HEK293 (cell line): Measurements from ENCODE around the gene PAX4.
A peak's percentile ranks its signal among the peaks of the same experiment; 100 is the strongest.

Experiments
- ATF2 ChIP-seq: fragments of 450-650 bp; formaldehyde crosslinking; IDR thresholded peaks from 2 replicates; pipeline ENCODE4 v1.5.1; 2016; ENCODE audit warnings: missing biosample characterization, missing genetic modification characterization, low read depth
- BCL6B ChIP-seq: fragments of 450-650 bp; formaldehyde crosslinking; IDR thresholded peaks from 2 replicates; pipeline ENCODE4 v1.5.1; 2017; ENCODE audit warnings: missing biosample characterization, missing genetic modification characterization
- GLI4 ChIP-seq: fragments of 450-650 bp; formaldehyde crosslinking; IDR thresholded peaks from 2 replicates; pipeline ENCODE4 v1.5.1; 2016; ENCODE audit warnings: missing biosample characterization, missing genetic modification characterization
- HOXC10 ChIP-seq: sonication (generic); formaldehyde crosslinking; IDR thresholded peaks from 2 replicates; pipeline ENCODE4 v1.8.1; 2023; ENCODE audit warnings: mild to moderate bottlenecking, missing genetic modification reagents
- IKZF3 ChIP-seq: fragments of 450-650 bp; IDR thresholded peaks from 2 replicates; pipeline ENCODE4 v1.5.0; 2018; ENCODE audit warnings: missing biosample characterization, mild to moderate bottlenecking, missing genetic modification characterization, moderate library complexity
- INSM2 ChIP-seq: fragments of 450-650 bp; formaldehyde crosslinking; IDR thresholded peaks from 2 replicates; pipeline ENCODE4 v1.5.1; 2016; ENCODE audit warnings: missing biosample characterization, missing genetic modification characterization
- KLF10 ChIP-seq: fragments of 450-650 bp; IDR thresholded peaks from 2 replicates; pipeline ENCODE4 v1.5.1; 2018; ENCODE audit warnings: missing biosample characterization, mild to moderate bottlenecking, missing genetic modification characterization
- OSR2 ChIP-seq: fragments of 450-650 bp; formaldehyde crosslinking; IDR thresholded peaks from 2 replicates; pipeline ENCODE4 v1.5.1; 2016; ENCODE audit warnings: missing biosample characterization, missing genetic modification characterization
- ZBTB1 ChIP-seq: fragments of 450-650 bp; formaldehyde crosslinking; IDR thresholded peaks from 2 replicates; pipeline ENCODE4 v1.5.1; 2016; ENCODE audit warnings: missing biosample characterization, missing genetic modification characterization
- ZBTB49 ChIP-seq: fragments of 450-650 bp; formaldehyde crosslinking; IDR thresholded peaks from 2 replicates; pipeline ENCODE4 v1.5.1; 2016; ENCODE audit warnings: missing biosample characterization, missing genetic modification characterization, low read depth
- ZEB2 ChIP-seq: fragments of 450-650 bp; formaldehyde crosslinking; IDR thresholded peaks from 2 replicates; pipeline ENCODE4 v1.5.1; 2016; ENCODE audit warnings: missing biosample characterization, missing genetic modification characterization
- ZFHX2 ChIP-seq: fragments of 450-650 bp; formaldehyde crosslinking; conservative IDR thresholded peaks from 2 replicates; pipeline ENCODE4 v1.5.1; 2016; ENCODE audit warnings: missing biosample characterization, missing genetic modification characterization
- ZFP41 ChIP-seq: fragments of 450-650 bp; formaldehyde crosslinking; IDR thresholded peaks from 2 replicates; pipeline ENCODE4 v1.5.1; 2016; ENCODE audit warnings: missing biosample characterization, missing genetic modification characterization, borderline replicate concordance
- ZFP69B ChIP-seq: fragments of 450-650 bp; formaldehyde crosslinking; IDR thresholded peaks from 2 replicates; pipeline ENCODE4 v1.5.1; 2016; ENCODE audit warnings: missing biosample characterization, missing genetic modification characterization
- ZNF112 ChIP-seq: fragments of 450-650 bp; formaldehyde crosslinking; IDR thresholded peaks from 2 replicates; pipeline ENCODE4 v1.5.0; 2017; ENCODE audit warnings: missing biosample characterization, missing genetic modification characterization
- ZNF280D ChIP-seq: fragments of 450-650 bp; formaldehyde crosslinking; IDR thresholded peaks from 2 replicates; pipeline ENCODE4 v1.5.1; 2016; ENCODE audit warnings: missing biosample characterization, missing genetic modification characterization
- ZNF335 ChIP-seq: fragments of 450-650 bp; formaldehyde crosslinking; conservative IDR thresholded peaks from 2 replicates; pipeline ENCODE4 v1.5.1; 2016; ENCODE audit warnings: missing biosample characterization, missing genetic modification characterization
- ZNF473 ChIP-seq: fragments of 450-650 bp; formaldehyde crosslinking; IDR thresholded peaks from 2 replicates; pipeline ENCODE4 v1.5.1; 2017; ENCODE audit warnings: missing biosample characterization, missing genetic modification characterization
- ZNF501 ChIP-seq: fragments of 450-650 bp; formaldehyde crosslinking; IDR thresholded peaks from 2 replicates; pipeline ENCODE4 v1.5.1; 2016; ENCODE audit warnings: missing biosample characterization, missing genetic modification characterization
- ZNF776 ChIP-seq: fragments of 450-650 bp; formaldehyde crosslinking; IDR thresholded peaks from 2 replicates; pipeline ENCODE4 v1.5.0; 2017; ENCODE audit warnings: missing biosample characterization, missing genetic modification characterization, borderline replicate concordance
- ZNF843 ChIP-seq: fragments of 450-650 bp; formaldehyde crosslinking; IDR thresholded peaks from 2 replicates; pipeline ENCODE4 v1.5.1; 2016; ENCODE audit warnings: missing biosample characterization, missing genetic modification characterization
- TF ChIP-seq, protein P1 (sequence below): fragments of 450-650 bp; formaldehyde crosslinking; IDR thresholded peaks from 2 replicates; pipeline ENCODE4 v1.5.1; 2016; ENCODE audit warnings: missing biosample characterization, missing genetic modification characterization
- TF ChIP-seq, protein P2 (sequence below): fragments of 450-650 bp; formaldehyde crosslinking; IDR thresholded peaks from 2 replicates; pipeline ENCODE4 v1.5.1; 2017; ENCODE audit warnings: missing biosample characterization, mild to moderate bottlenecking, missing genetic modification characterization, moderate library complexity
- TF ChIP-seq, protein P3 (sequence below): fragments of 450-650 bp; formaldehyde crosslinking; IDR thresholded peaks from 2 replicates; pipeline ENCODE4 v1.5.1; 2016; ENCODE audit warnings: missing biosample characterization, missing genetic modification characterization

Gene PAX4

GRCh38 chr7:127585044-127585953 lies 32.6 kb downstream of the PAX4 start, which contains the start of gene GCC1 (continued):
- TF ChIP-seq, protein P1, sequence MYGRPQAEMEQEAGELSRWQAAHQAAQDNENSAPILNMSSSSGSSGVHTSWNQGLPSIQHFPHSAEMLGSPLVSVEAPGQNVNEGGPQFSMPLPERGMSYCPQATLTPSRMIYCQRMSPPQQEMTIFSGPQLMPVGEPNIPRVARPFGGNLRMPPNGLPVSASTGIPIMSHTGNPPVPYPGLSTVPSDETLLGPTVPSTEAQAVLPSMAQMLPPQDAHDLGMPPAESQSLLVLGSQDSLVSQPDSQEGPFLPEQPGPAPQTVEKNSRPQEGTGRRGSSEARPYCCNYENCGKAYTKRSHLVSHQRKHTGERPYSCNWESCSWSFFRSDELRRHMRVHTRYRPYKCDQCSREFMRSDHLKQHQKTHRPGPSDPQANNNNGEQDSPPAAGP: 0 out of 2 replicates have a peak, but pooled peaks have one; percentile 13
- 0 out of 2 replicates have a peak, but pooled peaks have one; percentile 76 for TF ChIP-seq ZNF280D (tag by site-specific recombination)
- TF ChIP-seq ZEB2 (tag by site-specific recombination): peak; percentile 60; the same call in 1 of the 2 replicates
- peak; percentile 94 for TF ChIP-seq ZNF335 (tag by site-specific recombination)
- TF ChIP-seq ZNF843 (tag by site-specific recombination): 0 out of 2 replicates have a peak, but pooled peaks have one; percentile 29
- TF ChIP-seq ZFP41 (tag by site-specific recombination): no peak
- TF ChIP-seq, protein P2, sequence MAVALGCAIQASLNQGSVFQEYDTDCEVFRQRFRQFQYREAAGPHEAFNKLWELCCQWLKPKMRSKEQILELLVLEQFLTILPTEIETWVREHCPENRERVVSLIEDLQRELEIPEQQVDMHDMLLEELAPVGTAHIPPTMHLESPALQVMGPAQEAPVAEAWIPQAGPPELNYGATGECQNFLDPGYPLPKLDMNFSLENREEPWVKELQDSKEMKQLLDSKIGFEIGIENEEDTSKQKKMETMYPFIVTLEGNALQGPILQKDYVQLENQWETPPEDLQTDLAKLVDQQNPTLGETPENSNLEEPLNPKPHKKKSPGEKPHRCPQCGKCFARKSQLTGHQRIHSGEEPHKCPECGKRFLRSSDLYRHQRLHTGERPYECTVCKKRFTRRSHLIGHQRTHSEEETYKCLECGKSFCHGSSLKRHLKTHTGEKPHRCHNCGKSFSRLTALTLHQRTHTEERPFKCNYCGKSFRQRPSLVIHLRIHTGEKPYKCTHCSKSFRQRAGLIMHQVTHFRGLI: 0 out of 2 replicates have a peak, but pooled peaks have one; percentile 17
- no peak for TF ChIP-seq HOXC10 (CRISPR knock-in tag)
- TF ChIP-seq, protein P3, sequence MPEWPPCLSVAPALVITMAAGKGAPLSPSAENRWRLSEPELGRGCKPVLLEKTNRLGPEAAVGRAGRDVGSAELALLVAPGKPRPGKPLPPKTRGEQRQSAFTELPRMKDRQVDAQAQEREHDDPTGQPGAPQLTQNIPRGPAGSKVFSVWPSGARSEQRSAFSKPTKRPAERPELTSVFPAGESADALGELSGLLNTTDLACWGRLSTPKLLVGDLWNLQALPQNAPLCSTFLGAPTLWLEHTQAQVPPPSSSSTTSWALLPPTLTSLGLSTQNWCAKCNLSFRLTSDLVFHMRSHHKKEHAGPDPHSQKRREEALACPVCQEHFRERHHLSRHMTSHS (tag by site-specific recombination): no peak
- TF ChIP-seq KLF10 (tag by site-specific recombination): 0 out of 2 replicates have a peak, but pooled peaks have one; percentile 24
- no peak for TF ChIP-seq IKZF3 (tag by site-specific recombination)
- TF ChIP-seq ZFP69B (tag by site-specific recombination): peak; percentile 97
- no peak for TF ChIP-seq ZBTB1 (tag by site-specific recombination)
- no peak for TF ChIP-seq OSR2 (tag by site-specific recombination)
- TF ChIP-seq ZNF776 (tag by site-specific recombination): no peak
- 0 out of 2 replicates have a peak, but pooled peaks have one; percentile 27 for TF ChIP-seq GLI4 (tag by site-specific recombination)
- no peak for TF ChIP-seq ZNF473 (tag by site-specific recombination)
- TF ChIP-seq BCL6B (tag by site-specific recombination): no peak
- TF ChIP-seq INSM2 (tag by site-specific recombination): 0 out of 2 replicates have a peak, but pooled peaks have one; percentile 21
- no peak for TF ChIP-seq ZNF112
- TF ChIP-seq ZFHX2 (tag by site-specific recombination): peak; percentile 52
- TF ChIP-seq ATF2 (tag by site-specific recombination): peak; percentile 98
- TF ChIP-seq ZNF501 (tag by site-specific recombination): 0 out of 2 replicates have a peak, but pooled peaks have one; percentile 69
- TF ChIP-seq ZBTB49 (tag by site-specific recombination): no peak
